A673 (cell line): Measurements from ENCODE around the gene DMKN.

ENCODE experiments used
- EZH2 ChIP-seq: fragments of 200-600 bp; sonication (generic); IDR thresholded peaks from 2 replicates; pipeline ENCODE4 v1.6.1; 2017; ENCODE audit warnings: borderline replicate concordance, low read depth, mild to moderate bottlenecking, mixed read lengths, antibody characterized with exemption, low read length; ENCODE audit not compliant: poor library complexity, severe bottlenecking
- TF ChIP-seq, protein P1 (sequence below): fragments of 300-800, 200-600 bp; sonication (generic); conservative IDR thresholded peaks from 2 replicates; pipeline ENCODE4 v1.5.1; 2017; ENCODE audit warnings: low read depth, mild to moderate bottlenecking, antibody characterized with exemption, low read length, moderate library complexity, mixed read lengths

DNA sequence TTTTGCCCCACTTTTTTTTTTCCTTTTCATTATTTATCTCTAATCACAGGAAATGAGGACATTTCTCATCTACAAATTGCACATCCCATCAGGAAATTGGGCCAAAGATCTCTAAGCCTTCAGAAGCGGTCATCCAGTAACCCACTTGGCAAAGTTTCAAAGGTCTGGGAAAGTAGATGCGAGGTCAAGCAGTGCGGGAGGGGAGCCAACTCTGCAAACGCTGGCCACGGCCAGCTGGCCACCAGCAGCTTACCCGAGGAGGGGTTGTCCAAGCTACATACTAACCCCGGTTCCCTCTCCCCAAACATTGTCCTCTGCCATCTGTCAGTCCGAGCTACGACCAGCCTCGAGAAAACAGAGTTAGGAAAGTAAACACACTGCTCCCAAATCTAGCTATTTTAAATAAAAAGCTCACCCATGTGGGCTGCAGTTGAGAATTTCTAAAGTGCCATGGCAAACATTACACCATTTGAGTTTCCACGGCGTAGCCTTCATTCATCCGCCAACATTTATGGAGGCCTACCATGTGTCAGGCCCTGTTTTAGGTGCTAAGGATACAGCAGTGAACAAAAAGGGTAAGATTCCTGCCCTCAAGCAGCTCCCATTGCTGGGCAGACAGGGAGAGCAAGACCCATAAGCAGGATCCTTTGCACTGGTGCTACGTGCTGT is 53.9 kb downstream of the DMKN start:
- TF ChIP-seq, protein P1, sequence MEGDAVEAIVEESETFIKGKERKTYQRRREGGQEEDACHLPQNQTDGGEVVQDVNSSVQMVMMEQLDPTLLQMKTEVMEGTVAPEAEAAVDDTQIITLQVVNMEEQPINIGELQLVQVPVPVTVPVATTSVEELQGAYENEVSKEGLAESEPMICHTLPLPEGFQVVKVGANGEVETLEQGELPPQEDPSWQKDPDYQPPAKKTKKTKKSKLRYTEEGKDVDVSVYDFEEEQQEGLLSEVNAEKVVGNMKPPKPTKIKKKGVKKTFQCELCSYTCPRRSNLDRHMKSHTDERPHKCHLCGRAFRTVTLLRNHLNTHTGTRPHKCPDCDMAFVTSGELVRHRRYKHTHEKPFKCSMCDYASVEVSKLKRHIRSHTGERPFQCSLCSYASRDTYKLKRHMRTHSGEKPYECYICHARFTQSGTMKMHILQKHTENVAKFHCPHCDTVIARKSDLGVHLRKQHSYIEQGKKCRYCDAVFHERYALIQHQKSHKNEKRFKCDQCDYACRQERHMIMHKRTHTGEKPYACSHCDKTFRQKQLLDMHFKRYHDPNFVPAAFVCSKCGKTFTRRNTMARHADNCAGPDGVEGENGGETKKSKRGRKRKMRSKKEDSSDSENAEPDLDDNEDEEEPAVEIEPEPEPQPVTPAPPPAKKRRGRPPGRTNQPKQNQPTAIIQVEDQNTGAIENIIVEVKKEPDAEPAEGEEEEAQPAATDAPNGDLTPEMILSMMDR, result no peak
- TF ChIP-seq EZH2, result no peak
